K562 (cell line): ENCODE data around the gene ZNF787. TPM values are rescaled to one million over a fixed set of nuclear protein-coding genes. Genes with fewer than 3 reads are reported as not detected.

ENCODE experiments used
- ATAC-seq: fragments of 200-7000 bp; cut with Tn5 transposase; 3 replicates; pipeline ENCODE4 v1.9.1; 2020; ENCODE audit warnings: moderate library complexity
- BruUV-seq: library from RNA; stranded (reverse); fragments of 400-500 nt; replicated peaks from 2 replicates; lab custom pipeline; 2021; lab: Mats Ljungman, UMichigan
- CTCF ChIA-PET: fragments of 300-600 bp; formaldehyde crosslinking; extraction: SDS; loops from one replicate; lab custom pipeline; 2021; ENCODE audit warnings: low intra/inter-chr PET ratio; lab: Yijun Ruan, JAX
- POLR2A ChIA-PET: fragments of 300-600, 350-650 bp; sonication (Branson Sonifier 250); formaldehyde crosslinking; extraction: SDS; loops from one replicate; lab custom pipeline; 2021; ENCODE audit warnings: antibody characterized with exemption, inconsistent platforms; lab: Yijun Ruan, JAX
- DNase-seq, 4 experiments: peaks; one replicate each; pipeline versions ENCODE4 v3.0.0 to v3.0.0-alpha.2; 2011 to 2018; ENCODE audit warnings: low spot score in 3 of 4, mixed read lengths in 3 of 4; ENCODE audit errors: extremely low read depth in 1 of 4
- FAIRE-seq: peaks from 2 replicates; lab custom pipeline; 2011; peaks lifted over from hg19 to GRCh38; lab: Jason Lieb, UNC
- H2AFZ ChIP-seq: 2 replicates; pipeline ENCODE4 v1.6.0; 2011; ENCODE audit warnings: low read depth, low read length, control low read depth, inconsistent platforms
- H3K27ac ChIP-seq: fragments of 200-600 bp; 3 replicates; pipeline ENCODE4 v1.8.0; 2011; ENCODE audit warnings: low read depth, mild to moderate bottlenecking, control low read depth, inconsistent platforms, low read length, moderate library complexity, mixed read lengths; ENCODE audit errors: extremely low read depth
- H3K27me3 ChIP-seq, 2 experiments: fragments of 300-600 bp in 1 of 2; 2 replicates in 1 of 2; 3 replicates in 1 of 2; pipeline versions ENCODE4 v1.6.0 to v1.8.0; 2011; ENCODE audit warnings: inconsistent platforms in 2 of 2, low read length in 2 of 2, mild to moderate bottlenecking in 1 of 2, mixed read lengths in 1 of 2, moderate library complexity in 1 of 2; ENCODE audit not compliant: control insufficient read depth in 2 of 2, insufficient read depth in 2 of 2
- H3K36me3 ChIP-seq: fragments of 300-600 bp; 3 replicates; pipeline ENCODE4 v1.8.0; 2011; ENCODE audit warnings: mild to moderate bottlenecking, low read length, inconsistent platforms; ENCODE audit not compliant: control insufficient read depth, insufficient read depth
- H3K4me1 ChIP-seq, 2 experiments: fragments of 200-600 bp in 1 of 2; replicated peaks in 1 of 2; 2 replicates in 1 of 2; 3 replicates in 1 of 2; pipeline versions ENCODE4 v1.5.1 to v1.8.0; 2011; ENCODE audit warnings: inconsistent platforms in 2 of 2, low read length in 2 of 2, mild to moderate bottlenecking in 1 of 2, mixed read lengths in 1 of 2, moderate library complexity in 1 of 2; ENCODE audit not compliant: control insufficient read depth in 2 of 2, insufficient read depth in 2 of 2
- H3K4me2 ChIP-seq: 2 replicates; pipeline ENCODE4 v1.6.1; 2011; ENCODE audit warnings: low read length, control low read depth, inconsistent platforms, mixed read lengths; ENCODE audit not compliant: insufficient read depth
- H3K4me3 ChIP-seq: fragments of 200-600 bp; sonication (generic), shearing (Covaris generic); 2 replicates; pipeline ENCODE4 v1.5.1; 2016; ENCODE audit warnings: control low read depth, inconsistent platforms
- H3K79me2 ChIP-seq: fragments of 200-600 bp; 3 replicates; pipeline ENCODE4 v1.8.0; 2011; ENCODE audit warnings: low read length, inconsistent platforms; ENCODE audit not compliant: control insufficient read depth, insufficient read depth
- H3K9ac ChIP-seq, 2 experiments: 2 replicates each; pipeline versions ENCODE4 v1.6.0 to v1.6.1; 2011; ENCODE audit warnings: low read depth in 2 of 2, low read length in 2 of 2, control low read depth in 1 of 2, inconsistent platforms in 1 of 2, mild to moderate bottlenecking in 1 of 2, mixed read lengths in 1 of 2; ENCODE audit not compliant: insufficient read depth in 1 of 2
- H3K9me1 ChIP-seq: one replicate; pipeline ENCODE4 v1.6.0; 2011; ENCODE audit warnings: inconsistent platforms, mild to moderate bottlenecking, low read length, moderate library complexity; ENCODE audit not compliant: control insufficient read depth, insufficient read depth
- H3K9me3 ChIP-seq: replicated peaks from 2 replicates; pipeline ENCODE4 v1.5.1; 2011; ENCODE audit warnings: low read depth, low read length, inconsistent platforms; ENCODE audit not compliant: control insufficient read depth, insufficient read depth
- H4K20me1 ChIP-seq: replicated peaks from 2 replicates; pipeline ENCODE4 v1.6.1; 2011; ENCODE audit warnings: low read length, inconsistent platforms, mixed read lengths; ENCODE audit not compliant: control insufficient read depth, insufficient read depth
- PBX2 ChIP-seq, 2 experiments: IDR thresholded peaks in 1 of 2; conservative IDR thresholded peaks in 1 of 2; 2 replicates each; pipeline ENCODE4 v1.6.1; 2016; ENCODE audit warnings: low read depth in 2 of 2, mild to moderate bottlenecking in 1 of 2, missing compliant biosample characterization in 1 of 2, missing genetic modification characterization in 1 of 2, moderate library complexity in 1 of 2
- POLR2G ChIP-seq: fragments of 200-400 bp; formaldehyde crosslinking; IDR thresholded peaks from 2 replicates; pipeline ENCODE4 v1.6.1; 2017; ENCODE audit warnings: low read depth, mild to moderate bottlenecking, antibody characterized with exemption, low read length, moderate library complexity
- REST ChIP-seq, 2 experiments: fragments of 450-650 bp; formaldehyde crosslinking in 1 of 2; IDR thresholded peaks; 2 replicates each; pipeline versions ENCODE4 v1.4.0 to v1.6.1; 2014 to 2020; ENCODE audit warnings: mild to moderate bottlenecking in 2 of 2, borderline replicate concordance in 1 of 2, low read depth in 1 of 2
- WGBS: fragments of 100-300 bp; shearing (Covaris generic); methylation state at CpG from one replicate; pipeline ENCODE4 v1.1.6; 2016; ENCODE audit warnings: low coverage, mixed read lengths; ENCODE audit not compliant: insufficient coverage; ENCODE audit errors: missing lambda C conversion rate; 5-methylcytosine and 5-hydroxymethylcytosine counted together
- in situ Hi-C: fragments of 300-500 bp; cut with MboI; formaldehyde crosslinking; loops from 4 replicates; pipeline ENCODE4 v1.15.0; 2018; ENCODE audit warnings: inconsistent platforms, mixed read lengths
- intact Hi-C: fragments of 100-400 bp; cut with micrococcal nuclease; formaldehyde crosslinking; loops from 2 replicates; pipeline ENCODE4 v1.14.2; 2022
- polyA plus RNA-seq, 8 experiments: library from polyadenylated mRNA; depleted of rRNA in 4 of 8; stranded (reverse) in 5 of 8; unstranded in 3 of 8; fragments of >200 nt; fragmentation: Nextera tagmentation in 2 of 8; fragmentation: Illumina TruSeq in 1 of 8; extraction: Ambion mirVana in 2 of 8; extraction: Trizol in 1 of 8; gene quantifications; 2 replicates each; pipeline versions ENCODE4 v1.2.1 to v1.2.3, GENCODE V29; 2011 to 2014; ENCODE audit warnings: inconsistent platforms in 1 of 8, missing spikeins in 1 of 8
- total RNA-seq, 7 experiments: library from RNA; depleted of rRNA in 6 of 7; stranded (reverse); fragments of >200 nt in 6 of 7; fragmentation: Illumina TruSeq in 2 of 7; extraction: Trizol in 2 of 7; gene quantifications; 2 replicates each; pipeline versions ENCODE4 v1.2.1 to v1.2.3, GENCODE V29; 2011 to 2021; ENCODE audit warnings: low replicate concordance in 1 of 7

ZNF787 gene
- total and polyA plus RNA-seq, 9 of the 15 experiments (the other 6 are each of a cell fraction or from before 2014, with no cell fraction given) = 0.45 to 77.6 (median 7.3) TPM

- TF ChIP-seq PBX2 (CRISPR knock-in tag; IDR thresholded peaks at IDR 0.05; ENCODE audit: low read depth) (no peak), PBX2 (tag; conservative IDR thresholded peaks at IDR 0.05; ENCODE audit: low read depth) (no peak), POLR2G (0 out of 2 replicates have a peak, but pooled peaks have one; percentile 3), REST (IDR thresholded peaks at IDR 0.05; ENCODE audit: borderline replicate concordance) (no peak), REST (CRISPR knock-in tag; IDR thresholded peaks at IDR 0.05; ENCODE audit: low read depth) (no peak)
- TF ChIP-seq, all 486 proteins: peak for 1
- Histone ChIP-seq H3K4me2 (no peak overlapping the region), H3K27me3 (no peaks in the 10 kb centered on the region), H3K4me3 (no peak overlapping the region), H2AFZ (no peak overlapping the region), H3K4me1 (peaks cover 0 to 16% of the 10 kb centered on the region in 2 experiments; a peak in 2 of 5 replicates), H3K36me3 (peaks cover 49% of the 10 kb centered on the region; the same call in 2 of the 3 replicates), H3K9me3 (peaks cover 6% of the 10 kb centered on the region), H3K9me1 (peaks cover 3% of the 10 kb centered on the region), H3K27ac (no peak overlapping the region), H4K20me1 (peaks cover 11% of the 10 kb centered on the region), H3K9ac (no peak overlapping the region), H3K79me2 (peaks cover 34% of the 10 kb centered on the region)
- ChIA-PET CTCF (interaction anchor here (0.6 kb wide), 1 partner anchor 398 kb away, joined by 3 read pairs; no protein-coding TSS in a partner anchor), POLR2A (interaction anchor here (1.2 kb wide), 1 partner anchor 38 kb away, joined by 4 read pairs; no protein-coding TSS in a partner anchor)
- FAIRE-seq (no peak), DNase-seq (no peak), ATAC-seq (no peak)
- in situ Hi-C loops (no loop called here), intact Hi-C loops (no loop called here)
- BruUV-seq = no TSS peak
- 88% methylated on average over 10 of the region's 104 CpGs for WGBS
These were observed 33.2 kb downstream of the ZNF787 start for GRCh38 chr19:56087647-56088496.
